GM23338 (cell line): Measurements from ENCODE around the gene FBXL14. TPM values are rescaled to one million over a fixed set of nuclear protein-coding genes. Genes with fewer than 3 reads are reported as not detected.

Experiments used
- ATAC-seq: fragments of 200-7000 bp; cut with Tn5 transposase; 3 replicates; pipeline ENCODE4 v1.9.1; 2020
- DNase-seq: peaks from one replicate; pipeline ENCODE4 v3.0.0-alpha.2; 2015; ENCODE audit warnings: low spot score
- H2AFZ ChIP-seq: fragments of 200-600 bp; sonication (generic); 2 replicates; pipeline ENCODE4 v1.8.0; 2016; ENCODE audit warnings: antibody characterized with exemption, mild to moderate bottlenecking, moderate library complexity
- H3F3A ChIP-seq: fragments of 200-600 bp; sonication (generic); replicated peaks from 2 replicates; pipeline ENCODE4 v1.8.0; 2017; ENCODE audit warnings: antibody characterized with exemption, mixed run types, low read depth
- H3K27ac ChIP-seq: fragments of 200-600 bp; sonication (generic); 2 replicates; pipeline ENCODE4 v1.6.1; 2016; ENCODE audit warnings: low read depth
- H3K27me3 ChIP-seq: fragments of 200-600 bp; sonication (generic); 2 replicates; pipeline ENCODE4 v1.8.0; 2016; ENCODE audit warnings: mild to moderate bottlenecking, mixed run types, moderate library complexity; ENCODE audit not compliant: insufficient read depth
- H3K36me3 ChIP-seq: fragments of 200-600 bp; sonication (generic); 2 replicates; pipeline ENCODE4 v1.8.0; 2016; ENCODE audit warnings: mild to moderate bottlenecking; ENCODE audit not compliant: insufficient read depth
- H3K4me1 ChIP-seq: fragments of 200-600 bp; sonication (generic); 2 replicates; pipeline ENCODE4 v1.8.0; 2016; ENCODE audit warnings: mild to moderate bottlenecking, moderate library complexity; ENCODE audit not compliant: insufficient read depth
- H3K4me2 ChIP-seq: fragments of 200-600 bp; sonication (generic); 2 replicates; pipeline ENCODE4 v1.7.1; 2017; ENCODE audit warnings: mixed run types
- H3K4me3 ChIP-seq: fragments of 200-600 bp; sonication (generic); 2 replicates; pipeline ENCODE4 v1.6.1; 2016; ENCODE audit warnings: mixed run types
- H3K79me2 ChIP-seq: fragments of 200-600 bp; sonication (generic); replicated peaks from 2 replicates; pipeline ENCODE4 v1.8.0; 2017; ENCODE audit warnings: mild to moderate bottlenecking; ENCODE audit not compliant: insufficient read depth
- H3K9me2 ChIP-seq: fragments of 200-600 bp; sonication (generic); 2 replicates; pipeline ENCODE4 v1.8.0; 2017; ENCODE audit not compliant: insufficient read depth
- H4K20me1 ChIP-seq: fragments of 200-600 bp; sonication (generic); replicated peaks from 2 replicates; pipeline ENCODE4 v1.8.0; 2017; ENCODE audit warnings: mild to moderate bottlenecking; ENCODE audit not compliant: insufficient read depth
- H3K27ac Mint-ChIP-seq: 2 replicates; pipeline ENCODE4 v1.8.0; 2020; ENCODE audit warnings: inconsistent platforms, mild to moderate bottlenecking, moderate library complexity, mixed read lengths
- H3K27me3 Mint-ChIP-seq: 3 replicates; pipeline ENCODE4 v1.8.0; 2022; ENCODE audit warnings: low read depth, mild to moderate bottlenecking, moderate library complexity, mixed read lengths, inconsistent platforms; ENCODE audit not compliant: insufficient read depth, poor library complexity
- H3K36me3 Mint-ChIP-seq: 3 replicates; pipeline ENCODE4 v1.8.0; 2021; ENCODE audit warnings: low read depth, mild to moderate bottlenecking, inconsistent platforms, moderate library complexity, mixed read lengths
- H3K4me1 Mint-ChIP-seq: 3 replicates; pipeline ENCODE4 v1.8.0; 2020; ENCODE audit warnings: mild to moderate bottlenecking, inconsistent platforms, mixed read lengths
- H3K4me3 Mint-ChIP-seq: 3 replicates; pipeline ENCODE4 v1.8.0; 2021; ENCODE audit warnings: moderate library complexity, mild to moderate bottlenecking, inconsistent platforms, mixed read lengths
- H3K9me3 Mint-ChIP-seq: 3 replicates; pipeline ENCODE4 v1.8.0; 2020; ENCODE audit warnings: moderate library complexity, mild to moderate bottlenecking, inconsistent platforms, mixed read lengths
- CREB1 ChIP-seq: fragments of 250-450 bp; sonication (Bioruptor Pico); IDR thresholded peaks from 2 replicates; pipeline ENCODE4 v1.5.0; 2020; ENCODE audit warnings: low read depth, mild to moderate bottlenecking, moderate library complexity
- ETS1 ChIP-seq: IDR thresholded peaks from 2 replicates; pipeline ENCODE4 v1.6.1; 2016; ENCODE audit warnings: antibody characterized with exemption
- EZH2 ChIP-seq: fragments of 200-600 bp; sonication (generic); IDR thresholded peaks from one replicate; pipeline ENCODE4 v1.8.0; 2017; ENCODE audit warnings: antibody characterized with exemption, mild to moderate bottlenecking, low read depth; ENCODE audit not compliant: unreplicated experiment
- EZH2phosphoT487 ChIP-seq: fragments of 200-600 bp; sonication (generic); IDR thresholded peaks from one replicate; pipeline ENCODE4 v1.8.1; 2018; ENCODE audit warnings: antibody characterized with exemption; ENCODE audit not compliant: unreplicated experiment
- JUNB ChIP-seq: IDR thresholded peaks from one replicate; pipeline ENCODE4 v1.6.1; 2016; ENCODE audit warnings: antibody characterized with exemption; ENCODE audit not compliant: unreplicated experiment
- NANOG ChIP-seq: IDR thresholded peaks from 2 replicates; pipeline ENCODE4 v1.6.1; 2016; ENCODE audit warnings: antibody characterized with exemption, borderline replicate concordance
- POLR2AphosphoS5 ChIP-seq: IDR thresholded peaks from 2 replicates; pipeline ENCODE4 v1.6.1; 2016; ENCODE audit warnings: antibody characterized with exemption, low read depth
- REST ChIP-seq: IDR thresholded peaks from one replicate; pipeline ENCODE4 v1.6.1; 2018; ENCODE audit warnings: antibody characterized with exemption; ENCODE audit not compliant: unreplicated experiment
- STAT1 ChIP-seq: IDR thresholded peaks from one replicate; pipeline ENCODE4 v1.6.1; 2016; ENCODE audit warnings: antibody characterized with exemption; ENCODE audit not compliant: unreplicated experiment
- ZNF331 ChIP-seq: fragments of 250-450 bp; sonication (Bioruptor Pico); IDR thresholded peaks from 2 replicates; pipeline ENCODE4 v1.5.0; 2020; ENCODE audit warnings: low read depth, mild to moderate bottlenecking, moderate library complexity
- polyA plus RNA-seq: library from polyadenylated mRNA; unstranded; fragments of >200 nt; fragmentation: Nextera tagmentation; extraction: Ambion mirVana; gene quantifications from 2 replicates; pipeline ENCODE4 v1.2.1, GENCODE V29; 2016
- total RNA-seq: library from RNA; depleted of rRNA; stranded (reverse); fragments of >200 nt; shearing (Covaris generic); gene quantifications from 2 replicates; pipeline ENCODE4 v1.2.3, GENCODE V29; 2014

FBXL14 gene
- total and polyA plus RNA-seq, 2 experiments from 2014 or later = 0.74 to 9.4 TPM

- Histone ChIP-seq H3K27ac (no peak overlapping the region), H3K4me3 (peak overlapping the region; percentile 65), H4K20me1 (peaks cover 11% of the 10 kb centered on the region), H3F3A (peaks cover 31% of the 10 kb centered on the region), H3K9me2 (no peaks in the 10 kb centered on the region), H3K36me3 (no peaks in the 10 kb centered on the region), H3K4me2 (peak overlapping the region; percentile 76), H3K4me1 (peaks cover 30% of the 10 kb centered on the region), H3K79me2 (peaks cover 16% of the 10 kb centered on the region; the same call in 1 of the 2 replicates), H3K27me3 (peaks cover 80% of the 10 kb centered on the region), H2AFZ (no peak overlapping the region)
- no peaks in the 10 kb centered on the region; the same call in 2 of the 3 replicates for H3K9me3 Mint-ChIP-seq
- no peak for TF ChIP-seq ETS1
- no peak for TF ChIP-seq EZH2phosphoT487
- no peak for TF ChIP-seq CREB1 (CRISPR knock-in tag)
- no peak for TF ChIP-seq STAT1
- TF ChIP-seq ZNF331 (CRISPR knock-in tag) = no peak
- TF ChIP-seq EZH2 = no peak
- no peak for TF ChIP-seq POLR2AphosphoS5
- no peak for TF ChIP-seq JUNB
- TF ChIP-seq NANOG = no peak
- TF ChIP-seq REST = no peak
- H3K36me3 Mint-ChIP-seq = peaks cover 4% of the 10 kb centered on the region; the same call in 1 of the 3 replicates
- peak overlapping the region; percentile 79; the same call in 2 of the 3 replicates for H3K4me3 Mint-ChIP-seq
- H3K4me1 Mint-ChIP-seq = peaks cover 48% of the 10 kb centered on the region
- peaks cover 77% of the 10 kb centered on the region for H3K27me3 Mint-ChIP-seq
- peak; percentile 4; the same call in 2 of the 3 replicates for ATAC-seq
- no peak overlapping the region for H3K27ac Mint-ChIP-seq
- DNase-seq = no peak
Measured at GRCh38 chr12:1594006-1594260, 448 bp downstream of the FBXL14 start.

GRCh38 chr12:1593174-1594005 is 991 bp downstream of the FBXL14 start:
- peak overlapping the region; percentile 65 for H3K4me3 ChIP-seq
- H3K27me3 ChIP-seq = peaks cover 85% of the 10 kb centered on the region
- H3K36me3 ChIP-seq = no peaks in the 10 kb centered on the region
- peaks cover 35% of the 10 kb centered on the region for H3K4me1 ChIP-seq
- ATAC-seq (peak; percentile 13), DNase-seq (peak; percentile 53)
- no peaks in the 10 kb centered on the region for H3K9me2 ChIP-seq
- peaks cover 77% of the 10 kb centered on the region for H3K27me3 Mint-ChIP-seq
- peaks cover 15% of the 10 kb centered on the region for H4K20me1 ChIP-seq
- H2AFZ ChIP-seq = no peak overlapping the region
- no peak for TF ChIP-seq POLR2AphosphoS5
- peak; percentile 39 for TF ChIP-seq EZH2phosphoT487
- peak; percentile 46 for TF ChIP-seq EZH2
- peaks cover 16% of the 10 kb centered on the region; the same call in 1 of the 2 replicates for H3K79me2 ChIP-seq
- peaks cover 4% of the 10 kb centered on the region; the same call in 1 of the 3 replicates for H3K36me3 Mint-ChIP-seq
- no peak overlapping the region for H3K27ac ChIP-seq
- H3K4me3 Mint-ChIP-seq = peak overlapping the region; percentile 79
- peak overlapping the region; percentile 76 for H3K4me2 ChIP-seq
- no peaks in the 10 kb centered on the region; the same call in 2 of the 3 replicates for H3K9me3 Mint-ChIP-seq
- peaks cover 53% of the 10 kb centered on the region for H3K4me1 Mint-ChIP-seq
- H3K27ac Mint-ChIP-seq = no peak overlapping the region
- peaks cover 31% of the 10 kb centered on the region for H3F3A ChIP-seq
